ENCODE results near the gene L3MBTL4.
"Not testable (repeated sequence)": the region's sequence is repeated elsewhere in the genome, so short reads cannot be mapped to it uniquely, and the experiment has no call there.

The L3MBTL4 gene

DNA sequence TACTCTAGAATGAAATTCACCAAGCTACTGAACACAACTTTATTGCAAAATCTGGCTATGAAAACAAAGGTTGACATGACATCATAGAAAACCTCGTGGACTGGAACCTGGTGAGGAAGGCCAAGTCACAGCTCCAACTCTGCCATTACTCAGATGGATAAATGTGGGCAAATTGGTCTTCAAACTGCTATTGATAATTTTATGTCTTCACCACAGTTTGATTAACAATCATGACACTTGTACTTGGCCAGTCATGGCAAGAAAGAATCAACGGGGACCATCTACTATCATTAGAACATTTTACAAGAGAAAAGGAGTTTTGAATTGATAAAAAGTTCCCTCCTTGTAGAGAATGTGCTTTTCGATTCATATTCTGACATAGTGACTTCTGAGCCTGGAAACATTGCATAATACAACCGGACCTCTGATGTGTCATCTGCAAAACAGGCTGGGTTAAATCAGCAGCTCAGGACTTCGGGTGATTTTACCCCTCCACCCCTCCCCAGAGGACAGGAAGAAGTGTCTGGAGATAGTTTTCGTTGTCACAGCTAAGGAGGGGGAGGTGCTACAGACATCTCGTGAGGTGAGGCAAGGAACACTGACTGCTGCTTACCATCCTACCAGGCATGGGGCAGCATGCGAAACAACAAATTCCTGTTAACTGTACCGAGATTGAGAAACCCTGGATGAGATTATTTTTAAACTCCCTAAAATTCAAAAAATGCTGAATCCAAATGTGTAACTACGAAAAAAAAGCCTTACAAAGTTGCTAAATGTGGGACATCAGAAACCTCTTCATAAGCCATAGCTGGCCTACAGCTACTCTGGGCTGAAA, 8.4 kb downstream of the L3MBTL4 start:
- DNase-seq, result no peak

DNA sequence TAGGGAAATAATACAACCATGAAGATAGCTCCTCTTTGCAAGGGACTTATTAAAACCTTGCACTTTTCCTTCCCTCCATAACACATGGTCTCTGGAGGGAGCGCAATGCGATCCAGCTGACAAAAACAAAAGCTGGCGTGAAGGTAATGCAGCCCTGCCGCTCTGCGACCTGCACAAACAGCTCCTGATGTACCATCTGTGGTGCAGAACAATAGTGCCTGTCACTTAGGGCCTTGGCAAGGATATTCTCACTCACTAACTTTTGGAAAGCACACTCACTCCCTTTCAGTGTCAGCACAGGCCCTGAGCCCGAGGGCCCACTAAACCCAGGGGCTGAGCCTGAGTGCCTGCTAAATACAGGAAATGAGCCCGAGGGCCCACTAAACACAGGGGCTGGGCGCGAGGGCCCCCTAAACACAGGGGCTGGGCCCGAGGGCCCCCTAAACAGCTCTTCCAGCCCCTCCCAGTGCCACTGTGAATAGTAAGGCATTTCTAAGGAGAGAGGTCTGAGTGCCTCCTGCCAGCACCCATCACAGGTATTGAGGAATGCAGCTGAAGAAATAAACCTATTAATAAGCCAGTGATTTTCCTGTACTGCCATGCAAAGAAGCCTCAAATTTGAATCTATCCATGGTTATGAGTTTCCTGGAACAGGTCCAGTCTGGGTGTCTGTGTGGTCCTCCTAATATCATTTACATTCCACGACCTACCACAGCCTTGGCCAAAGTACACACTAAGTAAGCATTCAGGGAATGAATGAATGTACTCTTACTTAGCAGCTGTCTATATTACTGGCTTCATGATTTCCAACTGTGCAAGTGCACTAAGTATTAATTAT, 9.3 kb downstream of the L3MBTL4 start:
- no peak for DNase-seq

DNA sequence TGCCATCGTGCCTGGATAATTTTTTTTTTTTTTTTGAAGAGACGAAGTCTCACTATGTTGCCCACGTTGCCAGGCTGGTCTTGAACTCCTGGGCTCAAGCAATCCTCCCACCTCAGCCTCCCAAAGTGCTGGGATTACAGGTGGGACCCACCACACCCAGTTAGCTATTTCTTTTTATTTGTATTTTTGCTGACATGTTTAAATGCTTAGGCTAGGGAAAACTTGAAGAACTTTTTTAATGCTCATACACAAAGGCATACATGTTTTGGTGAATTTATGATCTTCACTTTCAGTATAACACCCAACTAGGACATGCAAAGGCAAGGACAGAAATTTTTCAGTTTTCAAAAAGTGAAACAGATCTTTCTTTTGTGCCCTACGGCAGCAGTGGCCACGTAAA, 9.9 kb downstream of the L3MBTL4 start:
- no peak for DNase-seq

DNA sequence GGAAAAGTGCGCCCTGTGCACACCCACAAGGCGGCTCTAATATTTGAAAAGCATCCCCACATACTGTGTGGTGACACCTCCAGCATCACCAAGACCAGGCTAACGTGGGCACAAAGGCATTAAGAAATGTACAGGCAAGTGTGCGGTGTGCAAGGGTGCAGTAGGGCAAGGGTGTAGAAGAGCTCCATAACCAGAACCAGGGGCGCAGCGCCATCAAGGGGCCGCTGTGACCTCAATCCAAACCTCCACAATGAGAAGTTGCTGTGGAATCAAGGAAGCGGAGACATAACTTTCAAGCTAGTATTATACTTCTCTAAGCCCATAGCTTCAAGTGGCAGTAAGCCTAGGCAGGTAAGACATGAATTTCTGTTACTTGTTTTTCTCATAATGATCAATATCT, 13.0 kb downstream of the L3MBTL4 start:
- no peak for DNase-seq

DNA sequence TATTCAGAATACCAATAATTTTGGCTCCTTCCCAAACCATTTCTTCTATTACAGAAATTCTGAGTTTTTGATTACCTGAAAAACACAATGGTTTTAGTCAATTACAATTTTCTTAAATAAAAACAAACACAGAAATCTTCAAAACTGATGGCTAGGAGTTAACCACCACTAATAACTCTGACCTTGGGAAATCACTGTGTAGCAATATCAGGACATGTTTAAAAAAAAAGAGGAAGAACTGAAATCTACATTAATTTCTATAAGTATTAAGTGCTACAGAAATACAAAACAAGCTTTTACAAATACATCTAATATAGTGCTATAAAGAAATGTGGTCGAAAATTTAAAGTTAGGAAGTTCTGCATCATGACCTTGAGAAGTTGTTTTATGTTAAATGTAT, 14.9 kb downstream of the L3MBTL4 start:
- DNase-seq, result no peak

DNA sequence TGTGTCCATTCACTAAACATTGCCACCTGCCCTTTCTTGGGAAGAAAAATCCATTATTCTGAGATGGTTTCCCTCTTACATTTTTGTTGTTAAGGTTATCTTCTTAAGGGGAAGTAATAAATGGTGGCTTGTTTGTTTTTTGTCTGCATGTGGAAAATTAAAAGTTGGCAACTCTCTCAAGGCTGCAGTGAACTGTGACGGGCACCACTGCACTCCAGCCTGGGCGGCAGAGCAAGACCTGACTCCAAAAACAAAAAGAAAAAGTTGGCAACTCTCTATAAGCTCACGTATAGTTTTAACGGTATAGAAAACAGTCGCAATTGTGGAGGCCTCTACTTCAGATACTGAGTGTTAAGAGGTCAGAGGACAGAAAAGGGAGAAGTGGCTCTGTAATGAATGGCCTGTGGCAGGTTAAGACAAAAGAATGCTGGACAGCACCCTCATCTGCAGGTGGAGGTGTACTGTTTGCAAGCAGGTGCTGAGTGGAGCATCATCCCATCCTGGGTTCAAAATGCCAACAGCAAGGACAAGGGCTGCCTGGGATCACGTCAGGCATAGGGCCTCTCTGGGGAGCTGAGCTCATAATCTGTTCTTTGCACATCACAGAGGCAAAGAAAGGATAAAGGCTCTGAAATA, 16.7 kb downstream of the L3MBTL4 start:
- DNase-seq, result no peak

DNA sequence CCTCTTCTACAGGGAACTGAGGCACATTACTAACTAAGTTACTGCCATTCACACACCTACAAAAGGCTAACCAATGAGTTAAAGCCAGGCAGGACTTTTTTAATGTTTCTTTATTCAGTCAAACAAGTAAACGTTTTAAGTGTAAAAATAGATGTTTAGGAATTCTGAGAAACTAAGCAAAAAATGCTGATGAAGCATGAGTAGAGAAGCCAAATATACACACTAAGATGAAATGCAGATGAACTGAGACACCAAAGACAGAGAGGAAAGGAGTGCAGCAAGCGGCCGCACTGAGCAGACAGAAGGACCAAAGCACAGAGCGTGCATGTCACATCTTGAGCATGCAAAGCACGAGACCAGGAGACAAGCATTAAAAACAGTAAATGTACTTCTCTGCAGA, 17.9 kb downstream of the L3MBTL4 start:
- DNase-seq, result no peak

DNA sequence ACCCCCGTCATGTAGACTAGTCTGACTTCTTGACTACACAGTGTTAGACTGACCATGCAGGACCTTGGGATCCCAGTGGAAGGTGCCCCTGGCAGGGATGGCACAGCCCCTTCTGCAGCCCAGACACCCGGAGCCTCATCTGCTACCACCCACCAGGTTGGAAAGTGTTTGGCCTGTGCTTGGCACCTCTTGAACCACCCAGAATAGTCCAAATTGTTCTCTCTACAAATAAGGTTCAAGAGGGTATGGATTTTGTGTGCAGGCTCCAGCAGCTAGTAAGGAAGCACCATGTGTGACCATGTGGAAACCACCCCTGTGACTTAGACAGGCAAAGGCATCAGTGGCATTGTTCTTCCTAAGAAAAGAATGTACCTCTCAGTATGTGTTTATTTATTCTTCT, 18.4 kb downstream of the L3MBTL4 start:
- no peak for DNase-seq

DNA sequence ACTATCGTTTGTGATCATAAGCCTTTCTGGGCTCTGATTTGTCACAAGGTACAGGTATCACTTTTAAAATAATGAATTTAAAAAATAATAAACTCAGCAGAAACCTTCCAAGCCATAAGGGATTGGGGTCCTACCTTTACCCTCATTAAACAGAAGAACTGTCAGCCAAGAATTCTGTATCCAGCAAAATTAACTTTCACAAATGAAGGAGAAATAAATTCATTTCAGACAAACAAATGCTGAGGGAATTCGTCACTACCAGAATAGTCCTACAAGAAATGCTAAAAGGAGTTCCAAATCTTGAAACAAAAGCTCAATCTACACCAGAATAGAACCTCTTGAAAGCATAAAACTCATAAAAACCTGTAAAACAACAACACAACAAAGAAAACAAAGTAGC, 25.7 kb downstream of the L3MBTL4 start:
- no peak for DNase-seq

DNA sequence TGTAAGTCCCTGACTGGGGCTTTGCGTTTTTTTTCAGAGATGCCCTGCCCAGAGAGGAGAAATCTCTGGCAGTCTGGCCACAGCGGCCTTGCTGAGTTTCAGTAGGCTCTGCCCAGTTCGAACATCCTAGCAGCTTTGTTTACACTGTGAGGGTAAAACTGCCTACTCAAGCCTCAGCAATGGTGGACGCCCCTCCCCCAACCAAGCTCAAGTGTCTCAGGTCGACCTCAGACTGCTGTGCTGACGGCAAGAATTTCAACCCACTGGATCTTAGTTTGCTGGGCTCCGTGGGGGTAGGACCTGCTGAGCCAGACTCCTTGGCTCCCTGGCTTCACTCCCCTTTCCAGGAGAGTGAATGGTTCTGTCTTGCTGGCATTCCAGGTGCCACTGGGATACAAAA, 31.7 kb downstream of the L3MBTL4 start:
- DNase-seq, result no peak

DNA sequence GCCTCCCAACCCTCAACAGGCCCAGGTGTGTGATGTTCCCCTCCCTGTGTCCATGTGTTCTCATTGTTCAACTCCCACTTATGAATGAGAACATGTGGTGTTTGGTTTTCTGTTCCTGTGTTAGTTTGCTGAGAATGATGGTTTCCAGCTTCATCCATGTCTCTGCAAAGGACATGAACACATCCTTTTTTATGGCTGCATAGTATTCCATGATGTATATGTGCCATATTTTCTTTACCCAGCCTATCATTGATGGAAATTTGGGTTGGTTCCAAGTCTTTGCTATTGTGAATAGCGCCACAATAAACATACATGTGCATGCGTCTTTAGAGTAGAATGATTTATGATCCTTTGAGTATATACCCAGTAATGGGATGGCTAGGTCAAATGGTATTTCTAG, 37.2 kb downstream of the L3MBTL4 start:
- not testable (repeated sequence) for DNase-seq

DNA sequence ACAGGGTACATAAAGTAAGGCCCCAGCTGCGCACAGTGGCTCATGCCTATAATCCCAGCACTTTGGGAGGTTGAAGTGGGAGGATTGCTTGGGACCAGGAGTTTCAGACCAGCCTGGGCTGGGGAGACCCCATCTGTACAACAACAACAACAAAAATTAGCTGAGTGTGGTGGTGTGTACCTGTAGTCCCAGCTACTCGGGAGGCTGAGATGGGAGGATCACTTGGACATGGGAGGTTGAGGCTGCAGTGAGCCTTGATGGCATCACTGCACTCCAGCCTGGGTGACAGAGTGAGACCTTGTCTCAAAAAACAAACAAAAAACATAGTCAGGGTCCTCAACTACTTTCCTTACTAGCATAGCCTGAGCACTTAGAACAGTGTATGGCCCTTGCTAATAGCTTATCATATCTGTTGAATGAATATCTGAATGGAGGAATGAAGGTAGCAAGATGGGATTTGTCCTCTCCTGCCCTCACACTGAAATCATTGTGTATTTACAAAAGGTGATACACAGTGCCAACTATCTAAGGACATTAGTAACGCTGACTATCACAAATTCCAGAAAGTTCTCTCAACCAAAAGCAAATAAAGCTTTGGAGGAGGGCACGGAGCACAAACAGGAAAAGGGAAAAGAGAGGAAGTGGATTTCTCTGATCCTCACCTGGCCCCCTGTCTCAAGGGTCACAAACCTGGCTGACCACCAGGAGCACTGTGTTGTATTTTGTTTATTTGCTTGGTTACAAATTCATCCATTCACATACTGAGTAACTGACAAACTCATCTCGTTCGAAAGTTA, 38.1 kb downstream of the L3MBTL4 start:
- no peak for DNase-seq

DNA sequence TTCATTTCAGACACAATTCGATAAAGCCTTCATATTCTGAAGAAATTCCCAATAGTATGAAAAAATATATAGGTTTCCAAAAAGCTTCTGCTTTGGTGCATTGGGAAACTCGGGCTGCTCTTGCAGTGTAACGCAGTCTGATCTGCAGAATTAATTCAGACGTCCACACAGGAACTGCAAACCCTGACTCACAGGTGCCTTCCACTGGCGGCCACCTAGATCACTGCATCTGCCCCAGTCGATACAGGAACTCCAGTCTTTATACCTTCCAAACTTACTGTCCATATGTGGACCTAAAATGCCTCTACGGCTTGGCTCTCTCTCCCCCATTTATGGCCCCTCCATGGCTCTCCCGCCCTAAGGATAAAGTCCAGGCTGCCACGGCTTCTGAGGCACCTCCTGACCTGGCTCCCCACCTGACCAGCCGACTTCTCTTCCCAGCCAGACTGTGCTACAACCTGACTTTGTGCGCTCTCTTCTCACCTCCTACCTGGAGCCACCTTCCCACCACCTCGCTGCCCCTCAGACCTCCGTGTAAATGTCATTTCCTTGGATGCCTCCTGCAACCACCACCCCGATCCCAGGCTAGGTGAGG, 39.7 kb downstream of the L3MBTL4 start:
- no peak for DNase-seq

DNA sequence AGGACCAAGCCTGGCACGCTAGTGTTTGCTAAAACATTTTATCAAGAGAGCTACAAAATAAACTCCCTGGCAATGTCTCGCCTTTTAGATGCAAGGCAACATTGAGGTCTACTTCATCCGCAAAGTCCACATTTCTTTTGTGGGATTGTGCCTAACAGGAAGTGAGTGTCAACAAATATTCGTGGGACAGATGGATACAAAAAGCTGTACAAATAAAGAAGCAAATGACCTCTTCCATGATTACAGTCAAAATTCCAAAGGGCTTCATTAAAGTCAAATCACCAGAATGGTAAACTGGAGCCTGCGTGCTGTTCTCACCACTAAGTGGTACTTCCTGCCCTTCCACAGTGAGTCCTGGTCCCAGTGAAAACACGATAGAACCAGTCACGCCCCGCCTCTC, 40.4 kb downstream of the L3MBTL4 start:
- DNase-seq, result no peak

DNA sequence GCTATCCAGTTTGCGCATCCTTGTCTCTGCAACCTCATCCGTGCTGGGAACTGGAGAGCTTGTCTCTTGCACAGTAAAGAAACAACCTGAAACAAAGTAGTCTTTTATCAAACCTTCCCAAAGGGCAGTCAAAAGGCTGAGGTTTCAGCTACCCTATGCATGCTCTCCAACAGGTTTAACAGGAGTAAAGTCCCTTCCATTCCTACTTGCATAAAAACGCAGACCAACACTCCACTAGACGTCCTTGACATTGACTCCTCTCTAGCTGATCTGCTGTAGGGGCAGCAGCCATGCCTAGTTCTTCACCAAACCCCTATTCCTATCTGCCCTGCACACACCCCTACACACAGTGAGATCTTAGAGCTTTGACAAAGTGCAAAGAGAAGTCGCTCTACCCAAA, 41.5 kb downstream of the L3MBTL4 start:
- no peak for DNase-seq

DNA sequence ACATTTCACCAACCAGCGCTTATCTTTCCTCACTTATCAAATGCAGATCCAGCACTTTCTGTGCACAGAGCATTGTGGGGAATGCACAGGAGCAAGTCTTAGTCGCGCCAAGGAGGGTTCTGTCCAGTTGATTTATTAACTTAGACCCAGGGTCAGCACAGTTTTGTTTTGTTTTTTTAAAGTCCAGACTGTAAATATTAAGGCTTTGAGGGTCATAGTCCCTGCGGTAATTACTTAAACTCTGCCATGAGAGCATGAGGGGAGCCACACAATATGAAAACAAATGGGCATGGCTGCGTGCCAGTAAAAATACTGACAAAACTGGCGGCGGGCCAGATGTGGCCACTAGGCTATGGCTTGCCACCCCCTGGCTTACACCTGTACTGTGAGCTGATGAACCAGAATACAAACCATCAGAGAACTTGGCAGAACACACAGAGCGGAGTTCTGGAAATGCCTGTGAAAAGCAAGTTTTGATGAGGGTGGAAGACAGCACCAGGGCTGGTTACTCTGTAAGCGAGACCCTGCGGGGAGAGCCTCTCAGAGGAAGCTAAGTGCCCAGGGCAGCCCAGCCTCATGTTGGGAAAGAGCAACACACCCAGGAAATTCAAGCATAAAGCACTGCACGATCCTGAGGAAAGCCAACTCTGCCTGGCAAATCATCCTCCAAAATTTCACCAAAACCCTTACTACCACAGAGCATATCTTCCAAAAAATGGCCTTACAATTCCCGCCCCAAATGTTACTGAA, 43.6 kb downstream of the L3MBTL4 start:
- DNase-seq, result no peak

DNA sequence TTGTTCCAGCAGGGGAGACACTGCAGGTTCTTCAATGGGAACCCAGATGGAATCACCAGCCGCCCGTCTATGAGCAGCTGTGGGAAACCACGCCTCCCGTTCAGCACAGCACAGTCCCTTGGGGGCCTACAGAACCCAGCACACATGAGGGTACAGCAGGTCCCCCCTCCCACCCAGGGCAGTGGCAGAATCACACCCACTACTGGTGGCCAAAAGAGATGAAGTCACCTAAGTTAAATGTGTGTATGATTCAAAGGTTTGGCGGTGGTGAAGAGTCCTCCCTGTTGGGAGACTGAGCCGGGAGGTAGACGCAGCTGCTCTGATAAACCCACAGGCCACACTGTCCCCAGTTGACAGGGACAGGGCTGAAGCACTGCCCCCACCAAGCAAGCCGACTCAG, 44.3 kb downstream of the L3MBTL4 start:
- no peak for DNase-seq

DNA sequence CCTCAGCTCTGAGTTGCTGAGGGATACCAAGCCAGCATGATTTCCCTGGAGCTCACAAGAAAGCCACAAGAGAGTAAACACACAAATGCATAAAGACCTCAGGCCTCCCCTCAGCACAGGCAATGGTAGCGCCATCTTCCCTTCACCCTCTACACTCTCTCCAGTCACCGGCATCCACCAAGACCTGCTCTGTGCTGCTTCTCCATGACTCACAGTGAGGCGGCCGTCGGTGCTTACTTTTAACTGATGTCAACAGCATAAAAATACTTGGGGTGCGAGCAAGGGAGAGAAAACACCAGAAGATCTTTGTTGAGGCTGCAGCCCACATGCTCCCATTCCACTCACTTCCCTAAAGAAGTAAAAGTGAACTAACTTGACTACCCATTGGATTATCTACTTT, 46.7 kb downstream of the L3MBTL4 start:
- DNase-seq, result no peak

DNA sequence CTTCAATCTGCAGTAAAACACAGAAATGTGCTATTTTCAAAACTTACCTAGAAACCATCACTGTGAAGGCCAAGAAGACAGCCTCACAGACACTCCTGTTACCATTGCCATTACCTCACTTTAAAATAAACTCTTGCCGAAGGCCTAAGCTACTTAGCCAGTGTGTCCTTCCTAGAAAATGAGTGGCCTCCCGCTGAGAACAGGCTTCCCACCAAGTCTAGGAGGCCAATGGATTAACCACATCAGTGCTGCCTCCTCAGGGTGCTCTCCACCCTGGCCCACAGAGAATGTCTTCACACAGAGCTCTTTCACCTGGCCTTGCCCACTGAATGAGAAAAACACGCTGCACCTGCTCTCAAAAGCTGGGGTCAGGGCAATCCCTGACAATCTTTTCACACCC, 47.5 kb downstream of the L3MBTL4 start:
- no peak for DNase-seq

DNA sequence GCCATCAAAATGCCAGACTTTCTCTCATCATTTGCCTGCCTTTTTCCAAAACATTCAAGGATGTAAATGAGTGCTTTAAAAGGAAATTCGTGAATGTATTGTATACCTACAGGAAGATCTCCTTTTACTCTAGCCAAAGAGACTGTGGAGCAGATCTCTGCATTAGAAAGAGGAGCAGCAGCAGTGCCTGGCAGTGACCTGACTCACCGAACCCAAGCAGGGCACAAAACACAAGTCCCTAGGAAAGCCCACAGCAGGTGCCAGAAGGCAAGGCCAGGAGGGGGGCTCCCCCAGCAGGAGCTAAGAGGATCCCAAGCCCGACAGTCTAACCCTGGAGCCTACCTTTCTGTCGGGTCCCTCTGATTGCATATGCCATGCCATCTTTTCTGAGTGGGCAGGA, 47.9 kb downstream of the L3MBTL4 start:
- DNase-seq, result no peak

DNA sequence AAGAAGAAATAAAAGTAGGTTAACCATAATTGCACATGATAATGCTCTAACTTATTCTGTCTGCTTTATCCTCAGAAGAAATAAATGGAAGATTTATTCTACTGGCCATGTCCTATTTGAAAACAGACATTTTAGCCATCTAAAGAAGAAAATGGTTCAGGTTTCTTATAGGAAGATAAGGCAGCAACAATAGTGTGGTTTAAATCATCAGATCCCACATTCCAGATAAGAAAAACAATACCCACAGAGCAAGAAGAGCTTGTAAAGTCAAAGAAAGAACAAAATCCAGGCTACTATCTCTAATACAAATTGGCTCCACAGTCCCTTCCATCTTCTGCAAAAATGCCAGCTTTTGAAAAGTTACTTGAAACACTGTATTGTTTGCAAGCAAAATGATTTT, 49.3 kb downstream of the L3MBTL4 start:
- no peak for DNase-seq

DNA sequence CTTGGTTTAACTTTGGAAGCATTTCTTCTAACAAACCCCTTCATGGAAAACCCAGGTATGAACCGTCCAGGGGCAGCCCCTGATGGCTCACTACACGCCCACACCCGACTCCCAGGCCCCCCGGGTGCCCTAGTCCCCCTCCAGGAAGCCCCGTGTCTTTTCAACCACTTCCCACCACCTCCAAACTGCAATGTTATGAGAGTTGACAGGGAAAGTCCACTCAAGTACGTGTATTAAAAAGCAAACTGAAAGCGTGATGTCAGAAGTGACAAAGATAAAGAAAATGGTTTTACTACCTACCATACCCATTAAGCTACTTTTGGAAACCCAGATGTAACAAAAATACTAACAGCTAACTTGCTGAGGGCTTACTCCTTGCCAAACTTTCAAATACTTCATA, 51.5 kb downstream of the L3MBTL4 start:
- DNase-seq, result peak; percentile 3
